ENCODE data around the gene NCOA4. TPM values are rescaled to one million over a fixed set of nuclear protein-coding genes. Genes with fewer than 3 reads are reported as not detected.
"Not testable (repeated sequence)": the region's sequence is repeated elsewhere in the genome, so short reads cannot be mapped to it uniquely, and the experiment has no call there.

The NCOA4 gene
- total RNA-seq, 1 donor from 2014 or later = 166 TPM

GRCh38 chr10:46052791-46053375 lies 22.5 kb upstream of the NCOA4 start:
- no peak for DNase-seq (ENCODE audit: low read depth in 2 of 2)

GRCh38 chr10:46052057-46052790 lies 21.8 kb upstream of the NCOA4 start:
- no peak for DNase-seq (ENCODE audit: low read depth in 2 of 2)

GRCh38 chr10:46050941-46051623 lies 20.7 kb upstream of the NCOA4 start:
- peak in 1 of 2 donors; percentile 15 for DNase-seq (ENCODE audit: low read depth in 2 of 2)

GRCh38 chr10:46049497-46049831 lies 19.0 kb upstream of the NCOA4 start:
- not testable (repeated sequence) for DNase-seq (ENCODE audit: low read depth in 2 of 2)

GRCh38 chr10:46048152-46048551 lies 17.7 kb upstream of the NCOA4 start:
- no peak for DNase-seq (ENCODE audit: low read depth in 2 of 2)

GRCh38 chr10:46046261-46046660 lies 15.8 kb upstream of the NCOA4 start, which contains the start of gene MSMB:
Gene MSMB (minus strand): TSS chr10:46046269. CDS start chr10:46046237, 32 bp downstream.
- DNase-seq (ENCODE audit: low read depth in 2 of 2) = no peak

GRCh38 chr10:46042527-46042926 lies 12.1 kb upstream of the NCOA4 start:
- no peak for DNase-seq (ENCODE audit: low read depth in 2 of 2)

- no peak for DNase-seq (ENCODE audit: low read depth in 2 of 2)
These were observed 9.6 kb upstream of the NCOA4 start for GRCh38 chr10:46040004-46040403.

GRCh38 chr10:46037107-46037825 lies 6.8 kb upstream of the NCOA4 start:
- no peak for DNase-seq (ENCODE audit: low read depth in 2 of 2)

- peak; percentile 69 for DNase-seq (ENCODE audit: low read depth in 2 of 2)
These were observed 5.8 kb upstream of the NCOA4 start for GRCh38 chr10:46035923-46036849.

GRCh38 chr10:46033602-46034011 lies 3.2 kb upstream of the NCOA4 start:
- DNase-seq (ENCODE audit: low read depth in 2 of 2) = peak; percentile 85 to 89

GRCh38 chr10:46031648-46032532 lies 1.5 kb upstream of the NCOA4 start:
- DNase-seq (ENCODE audit: low read depth in 2 of 2) = peak in 1 of 2 donors; percentile 26

GRCh38 chr10:46029461-46030030 lies 877 bp downstream of the NCOA4 start:
- peak in 1 of 2 donors; percentile 13 for DNase-seq (ENCODE audit: low read depth in 2 of 2)

GRCh38 chr10:46028584-46029460 lies 1.6 kb downstream of the NCOA4 start:
- peak; percentile 81 for DNase-seq (ENCODE audit: low read depth in 2 of 2)

GRCh38 chr10:46026106-46026505 lies 4.3 kb downstream of the NCOA4 start:
- no peak for DNase-seq (ENCODE audit: low read depth in 2 of 2)

- no peak for DNase-seq (ENCODE audit: low read depth in 2 of 2)
These were observed 5.0 kb downstream of the NCOA4 start for GRCh38 chr10:46025406-46025805.

GRCh38 chr10:46024948-46025347 lies 5.5 kb downstream of the NCOA4 start:
- DNase-seq (ENCODE audit: low read depth in 2 of 2) = no peak

- DNase-seq (ENCODE audit: low read depth in 2 of 2) = peak; percentile 92 to 93
These were observed 7.3 kb downstream of the NCOA4 start for GRCh38 chr10:46022978-46023702.

Data from lung microvascular endothelial cell (primary cell).